Liver (tissue), 3 donors: Measurements from ENCODE around the gene AATK.

Experiments
- ATF3 ChIP-seq: IDR thresholded peaks from 2 replicates; pipeline ENCODE4 v1.6.1; 2016; ENCODE audit warnings: antibody characterized with exemption
- CTCF ChIP-seq: fragments of 150-350 bp; IDR thresholded peaks from 2 replicates; pipeline ENCODE4 v1.5.1; 2017; ENCODE audit warnings: improper control_type of control experiment, low read depth, low read length; ENCODE audit not compliant: missing input control
- FOXA1 ChIP-seq: IDR thresholded peaks from 2 replicates; pipeline ENCODE4 v1.6.1; 2016; ENCODE audit warnings: antibody characterized with exemption
- TAF1 ChIP-seq: conservative IDR thresholded peaks from 2 replicates; pipeline ENCODE4 v1.6.1; 2016; ENCODE audit warnings: antibody characterized with exemption, mild to moderate bottlenecking
- TF ChIP-seq, protein P1 (sequence below): IDR thresholded peaks from 2 replicates; pipeline ENCODE4 v1.6.1; 2016; ENCODE audit warnings: antibody characterized with exemption
- donor health status: healthy.
- donor health status: healthy.

GRCh38 chr17:81117672-81118198 lies 48.3 kb downstream of the AATK start:
- TF ChIP-seq CTCF (no peak), TAF1 (no peak), FOXA1 (no peak), ATF3 (no peak)
- TF ChIP-seq, protein P1, sequence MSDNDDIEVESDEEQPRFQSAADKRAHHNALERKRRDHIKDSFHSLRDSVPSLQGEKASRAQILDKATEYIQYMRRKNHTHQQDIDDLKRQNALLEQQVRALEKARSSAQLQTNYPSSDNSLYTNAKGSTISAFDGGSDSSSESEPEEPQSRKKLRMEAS = no peak
